ENCODE data around the gene CD38.

CD38 gene

GRCh38 chr4:15878011-15878410, 99.9 kb downstream of the CD38 start:
- no peak for TF ChIP-seq TAF1 (IDR thresholded peaks at IDR 0.05; ENCODE audit: borderline replicate concordance, insufficient read depth, low read length)
- TF ChIP-seq SIN3A (IDR thresholded peaks at IDR 0.05; ENCODE audit: borderline replicate concordance, insufficient read depth, low read length): no peak
- no peak for TF ChIP-seq POLR2AphosphoS5 (IDR thresholded peaks at IDR 0.05; ENCODE audit: low read depth, low read length)
- no peak for TF ChIP-seq REST (IDR thresholded peaks at IDR 0.05; ENCODE audit: insufficient read depth in 1 of 2, low read depth in 2 of 2, low read length in 2 of 2)
- no peak for TF ChIP-seq FOXP2 (optimal IDR thresholded peaks at IDR 0.05; ENCODE audit: borderline replicate concordance, extremely low read depth, extremely low read length, insufficient read depth)

- TF ChIP-seq SIN3A (IDR thresholded peaks at IDR 0.05; ENCODE audit: borderline replicate concordance, insufficient read depth, low read length) (no peak), FOXP2 (optimal IDR thresholded peaks at IDR 0.05; ENCODE audit: borderline replicate concordance, extremely low read depth, extremely low read length, insufficient read depth) (no peak), REST (IDR thresholded peaks at IDR 0.05; ENCODE audit: insufficient read depth in 1 of 2, low read depth in 2 of 2, low read length in 2 of 2) (no peak), TAF1 (IDR thresholded peaks at IDR 0.05; ENCODE audit: borderline replicate concordance, insufficient read depth, low read length) (no peak), POLR2AphosphoS5 (IDR thresholded peaks at IDR 0.05; ENCODE audit: low read depth, low read length) (no peak)
Observed at GRCh38 chr4:15881820-15882219, 103.7 kb downstream of the CD38 start.

GRCh38 chr4:15882675-15883086, 104.6 kb downstream of the CD38 start:
- no peak for TF ChIP-seq TAF1 (IDR thresholded peaks at IDR 0.05; ENCODE audit: borderline replicate concordance, insufficient read depth, low read length)
- TF ChIP-seq SIN3A (IDR thresholded peaks at IDR 0.05; ENCODE audit: borderline replicate concordance, insufficient read depth, low read length): no peak
- TF ChIP-seq REST (IDR thresholded peaks at IDR 0.05; ENCODE audit: insufficient read depth in 1 of 2, low read depth in 2 of 2, low read length in 2 of 2): no peak
- no peak for TF ChIP-seq POLR2AphosphoS5 (IDR thresholded peaks at IDR 0.05; ENCODE audit: low read depth, low read length)
- TF ChIP-seq FOXP2 (optimal IDR thresholded peaks at IDR 0.05; ENCODE audit: borderline replicate concordance, extremely low read depth, extremely low read length, insufficient read depth): no peak

GRCh38 chr4:15883610-15884243, 105.6 kb downstream of the CD38 start:
- no peak for TF ChIP-seq TAF1 (IDR thresholded peaks at IDR 0.05; ENCODE audit: borderline replicate concordance, insufficient read depth, low read length)
- TF ChIP-seq FOXP2 (optimal IDR thresholded peaks at IDR 0.05; ENCODE audit: borderline replicate concordance, extremely low read depth, extremely low read length, insufficient read depth): no peak
- no peak for TF ChIP-seq POLR2AphosphoS5 (IDR thresholded peaks at IDR 0.05; ENCODE audit: low read depth, low read length)
- TF ChIP-seq REST (IDR thresholded peaks at IDR 0.05; ENCODE audit: insufficient read depth in 1 of 2, low read depth in 2 of 2, low read length in 2 of 2): no peak
- no peak for TF ChIP-seq SIN3A (IDR thresholded peaks at IDR 0.05; ENCODE audit: borderline replicate concordance, insufficient read depth, low read length)

Data from PFSK-1 (cell line).